WTC11 (cell line): ENCODE measurements around the gene MT1F. TPM values are rescaled to one million over a fixed set of nuclear protein-coding genes. Genes with fewer than 3 reads are reported as not detected.

ENCODE experiments used
- ATAC-seq: fragments of 200-7000 bp; cut with Tn5 transposase; 2 replicates; pipeline ENCODE4 v1.10.0; 2021; ENCODE audit warnings: mild to moderate bottlenecking, moderate library complexity
- CTCF ChIA-PET: fragments of 300-600 bp; sonication (Branson Sonifier 250); formaldehyde crosslinking; loops from one replicate; lab custom pipeline; 2021; ENCODE audit warnings: antibody characterized with exemption; lab: Charles Lee
- POLR2A ChIA-PET: fragments of 350-600 bp; sonication (Branson Sonifier 250); formaldehyde crosslinking; loops from one replicate; lab custom pipeline; 2021; ENCODE audit warnings: antibody characterized with exemption; lab: Charles Lee
- DNase-seq: peaks from one replicate; pipeline ENCODE4 v3.0.0; 2021; ENCODE audit warnings: low spot score
- H3K27ac Mint-ChIP-seq: 2 replicates; pipeline ENCODE4 v1.8.0; 2021; ENCODE audit warnings: mixed read lengths
- H3K27me3 Mint-ChIP-seq: 2 replicates; pipeline ENCODE4 v1.8.0; 2021; ENCODE audit warnings: low read depth, mild to moderate bottlenecking, moderate library complexity, mixed read lengths
- H3K36me3 Mint-ChIP-seq: 2 replicates; pipeline ENCODE4 v1.8.0; 2021; ENCODE audit warnings: mixed read lengths
- H3K4me1 Mint-ChIP-seq: 2 replicates; pipeline ENCODE4 v1.8.0; 2022; ENCODE audit warnings: mixed read lengths
- H3K4me3 Mint-ChIP-seq: 2 replicates; pipeline ENCODE4 v1.8.0; 2021; ENCODE audit warnings: mild to moderate bottlenecking, moderate library complexity, mixed read lengths
- H3K9me3 Mint-ChIP-seq: 2 replicates; pipeline ENCODE4 v1.8.0; 2021; ENCODE audit warnings: mixed read lengths
- ERG ChIP-seq: fragments of 250-450 bp; sonication (Bioruptor Pico); IDR thresholded peaks from 2 replicates; pipeline ENCODE4 v1.8.0; 2021; ENCODE audit warnings: mild to moderate bottlenecking
- FOXP4 ChIP-seq: sonication (generic); formaldehyde crosslinking; IDR thresholded peaks from 2 replicates; pipeline ENCODE4 v1.8.0; 2022; ENCODE audit warnings: mild to moderate bottlenecking, missing genetic modification reagents
- GABPB1 ChIP-seq: sonication (generic); formaldehyde crosslinking; IDR thresholded peaks from 2 replicates; pipeline ENCODE4 v1.8.1; 2023; ENCODE audit warnings: mild to moderate bottlenecking, missing genetic modification reagents
- JUN ChIP-seq: sonication (generic); formaldehyde crosslinking; IDR thresholded peaks from 2 replicates; pipeline ENCODE4 v1.8.0; 2023; ENCODE audit warnings: mild to moderate bottlenecking, missing genetic modification reagents
- MLX ChIP-seq: sonication (generic); formaldehyde crosslinking; IDR thresholded peaks from 2 replicates; pipeline ENCODE4 v1.8.1; 2023; ENCODE audit warnings: mild to moderate bottlenecking, missing genetic modification reagents, moderate library complexity
- USF1 ChIP-seq: sonication (generic); formaldehyde crosslinking; IDR thresholded peaks from 2 replicates; pipeline ENCODE4 v1.8.0; 2022; ENCODE audit warnings: mild to moderate bottlenecking, missing genetic modification reagents
- ZBTB43 ChIP-seq: sonication (generic); formaldehyde crosslinking; IDR thresholded peaks from 2 replicates; pipeline ENCODE4 v1.8.1; 2023; ENCODE audit warnings: mild to moderate bottlenecking, missing genetic modification reagents
- ZMAT4 ChIP-seq: fragments of 250-450 bp; sonication (Bioruptor Pico); IDR thresholded peaks from 2 replicates; pipeline ENCODE4 v1.9.0; 2021; ENCODE audit warnings: mild to moderate bottlenecking
- ZNF121 ChIP-seq: sonication (generic); formaldehyde crosslinking; IDR thresholded peaks from 2 replicates; pipeline ENCODE4 v1.8.0; 2023; ENCODE audit warnings: missing genetic modification reagents
- ZNF317 ChIP-seq: sonication (generic); formaldehyde crosslinking; IDR thresholded peaks from 2 replicates; pipeline ENCODE4 v1.8.1; 2023; ENCODE audit warnings: low read depth, mild to moderate bottlenecking, moderate library complexity, missing genetic modification reagents, borderline replicate concordance
- ZNF423 ChIP-seq: fragments of 250-450 bp; sonication (Bioruptor Pico); IDR thresholded peaks from 2 replicates; pipeline ENCODE4 v2.1.2; 2022; ENCODE audit warnings: mild to moderate bottlenecking, moderate library complexity
- ZNF512 ChIP-seq: sonication (generic); formaldehyde crosslinking; IDR thresholded peaks from 2 replicates; pipeline ENCODE4 v1.8.1; 2022; ENCODE audit warnings: missing genetic modification reagents, borderline replicate concordance
- ZNF671 ChIP-seq: fragments of 250-450 bp; sonication (Bioruptor Pico); IDR thresholded peaks from 2 replicates; pipeline ENCODE4 v1.8.0; 2021; ENCODE audit warnings: mild to moderate bottlenecking
- ZSCAN18 ChIP-seq: fragments of 250-450 bp; sonication (Bioruptor Pico); IDR thresholded peaks from 2 replicates; pipeline ENCODE4 v2.1.2; 2022; ENCODE audit warnings: mild to moderate bottlenecking, moderate library complexity
- total RNA-seq: library from RNA; stranded (reverse); gene quantifications from 3 replicates; pipeline ENCODE4 v1.2.3, GENCODE V29; 2021

The MT1F gene
- total RNA-seq, 1 experiment from 2014 or later = 58.2 TPM

GRCh38 chr16:56639045-56639444, 18.7 kb upstream of the MT1F start (continued):
- no peak for TF ChIP-seq ERG (CRISPR knock-in tag)

GRCh38 chr16:56640076-56640475, 17.7 kb upstream of the MT1F start:
- ChIA-PET CTCF (interaction anchor here (1.4 kb wide), 2 partner anchors 15 to 39 kb away, joined by 3 to 6 read pairs; partner anchors contain the start of gene MT1E), POLR2A (interaction anchor here (0.9 to 1.5 kb wide), 3 partner anchors 9 to 37 kb away, joined by 3 to 4 read pairs (median 3); partner anchors contain the start of gene MT1E)
- H3K4me1 Mint-ChIP-seq = peaks cover 31% of the 10 kb centered on the region
- DNase-seq = no peak
- H3K9me3 Mint-ChIP-seq = no peaks in the 10 kb centered on the region
- H3K4me3 Mint-ChIP-seq = no peak overlapping the region
- no peak overlapping the region for H3K27ac Mint-ChIP-seq
- peaks cover 100% of the 10 kb centered on the region for H3K27me3 Mint-ChIP-seq
- no peak for TF ChIP-seq ZNF671 (CRISPR knock-in tag)
- H3K36me3 Mint-ChIP-seq = no peaks in the 10 kb centered on the region
- ATAC-seq = no peak

- TF ChIP-seq ZNF121 (CRISPR knock-in tag) (no peak), ZNF512 (CRISPR knock-in tag) (no peak), JUN (CRISPR knock-in tag) (no peak), ZSCAN18 (CRISPR knock-in tag) (no peak)
- ChIA-PET POLR2A (interaction anchor here (1.1 kb wide), 1 partner anchor 36 kb away, joined by 3 read pairs; no protein-coding TSS in a partner anchor), CTCF (interaction anchor here (1.4 kb wide), 1 partner anchor 16 kb away, joined by 6 read pairs; the partner anchor contains the start of gene MT1E)
- ATAC-seq (no peak), DNase-seq (no peak)
- Mint-ChIP-seq H3K9me3 (no peaks in the 10 kb centered on the region), H3K27ac (no peak overlapping the region), H3K4me3 (no peak overlapping the region), H3K27me3 (peaks cover 100% of the 10 kb centered on the region), H3K4me1 (peaks cover 27% of the 10 kb centered on the region), H3K36me3 (no peaks in the 10 kb centered on the region)
Observed at GRCh38 chr16:56641166-56641565, 16.6 kb upstream of the MT1F start.

- CTCF ChIA-PET = interaction anchor here (0.8 to 2.8 kb wide), 13 partner anchors 9 to 58 kb away, joined by 3 to 15 read pairs (median 3); partner anchors contain the start of genes MT1B, MT1E, MT1G and MT2A
- H3K9me3 Mint-ChIP-seq = no peaks in the 10 kb centered on the region
- ATAC-seq (peak; percentile 80), DNase-seq (peak; percentile 63)
- H3K27me3 Mint-ChIP-seq = peaks cover 100% of the 10 kb centered on the region
- H3K27ac Mint-ChIP-seq = no peak overlapping the region
- H3K4me1 Mint-ChIP-seq = peaks cover 22% of the 10 kb centered on the region
- POLR2A ChIA-PET = interaction anchor here (0.6 kb wide), 1 partner anchor 13 kb away, joined by 3 read pairs; no protein-coding TSS in a partner anchor
- H3K36me3 Mint-ChIP-seq = no peaks in the 10 kb centered on the region
- peak overlapping the region; percentile 63 for H3K4me3 Mint-ChIP-seq
- TF ChIP-seq ZNF512 (CRISPR knock-in tag) = no peak
- no peak for TF ChIP-seq GABPB1 (CRISPR knock-in tag)
- 0 out of 2 replicates have a peak, but pooled peaks have one; percentile 3 for TF ChIP-seq FOXP4 (CRISPR knock-in tag)
- TF ChIP-seq ZMAT4 (CRISPR knock-in tag) = no peak
- no peak for TF ChIP-seq MLX
- no peak for TF ChIP-seq ZNF121 (CRISPR knock-in tag)
- TF ChIP-seq ZNF423 = peak; percentile 57; the same call in 1 of the 2 replicates
- no peak for TF ChIP-seq ZBTB43 (CRISPR knock-in tag)
- TF ChIP-seq USF1 = peak; percentile 39; the same call in 1 of the 2 replicates
- no peak for TF ChIP-seq ZNF317
Observed at GRCh38 chr16:56643080-56643778, 14.5 kb upstream of the MT1F start.
